A549 (cell line): Measurements from ENCODE around the gene CHKA. TPM values are rescaled to one million over a fixed set of nuclear protein-coding genes. Genes with fewer than 3 reads are reported as not detected.

Experiments used
- ATAC-seq, 2 experiments: fragments of 200-7000 bp in 1 of 2; fragments of >200 bp in 1 of 2; cut with Nextera tagmentation in 1 of 2; cut with Tn5 transposase in 1 of 2; 3 replicates each; pipeline versions ENCODE4 v1.8.0 to v1.9.1; 2018 to 2020; ENCODE audit warnings: mild to moderate bottlenecking in 1 of 2, moderate library complexity in 1 of 2
- CTCF ChIA-PET: fragments of 300-600 bp; sonication (Branson Sonifier 250); formaldehyde crosslinking; extraction: SDS; loops from one replicate; lab custom pipeline; 2021; ENCODE audit warnings: antibody characterized with exemption, inconsistent platforms; lab: Yijun Ruan, JAX
- POLR2A ChIA-PET: fragments of 350-600 bp; formaldehyde crosslinking; extraction: SDS; loops from one replicate; lab custom pipeline; 2021; ENCODE audit warnings: antibody characterized with exemption, inconsistent platforms; lab: Yijun Ruan, JAX
- DNase-seq, 2 experiments: peaks; one replicate each; pipeline versions ENCODE4 v3.0.0 to v3.0.0-alpha.2; 2011 to 2016; ENCODE audit warnings: low read depth in 1 of 2, low spot score in 1 of 2
- FAIRE-seq: peaks from 2 replicates; lab custom pipeline; 2011; peaks lifted over from hg19 to GRCh38; lab: Jason Lieb, UNC
- H3K27ac ChIP-seq, 2 experiments: fragments of >200 bp; sonication (Bioruptor Twin); formaldehyde crosslinking; 3 replicates each; pipeline ENCODE4 v1.5.1; 2016 to 2017
- H3K4me1 ChIP-seq: fragments of >200 bp; sonication (Bioruptor Twin); formaldehyde crosslinking; 3 replicates; pipeline ENCODE4 v1.6.1; 2016
- H3K4me2 ChIP-seq: fragments of >200 bp; sonication (Bioruptor Twin); formaldehyde crosslinking; 3 replicates; pipeline ENCODE4 v1.6.1; 2016
- H3K4me3 ChIP-seq: fragments of >200 bp; sonication (Bioruptor Twin); formaldehyde crosslinking; 3 replicates; pipeline ENCODE4 v1.5.1; 2016
- H3K9me3 ChIP-seq: fragments of >200 bp; sonication (Bioruptor Twin); formaldehyde crosslinking; 3 replicates; pipeline ENCODE4 v1.6.1; 2016
- CBX2 ChIP-seq: fragments of 200-600 bp; sonication (generic); IDR thresholded peaks from 2 replicates; pipeline ENCODE4 v1.6.1; 2016; ENCODE audit warnings: low read depth, mild to moderate bottlenecking, borderline replicate concordance
- EHF ChIP-seq: fragments of 250-450 bp; sonication (Bioruptor Pico); IDR thresholded peaks from 2 replicates; pipeline ENCODE4 v1.5.0; 2020; ENCODE audit warnings: mild to moderate bottlenecking
- EP300 ChIP-seq, 2 experiments: fragments of >200 bp; sonication (Bioruptor Twin); formaldehyde crosslinking; IDR thresholded peaks; 2 replicates in 1 of 2; 3 replicates in 1 of 2; pipeline ENCODE4 v1.6.1; 2016 to 2017
- ESRRA ChIP-seq: fragments of 150-350 bp; IDR thresholded peaks from 2 replicates; pipeline ENCODE4 v1.6.1; 2014; ENCODE audit warnings: mild to moderate bottlenecking, low read length, borderline replicate concordance
- FOSB ChIP-seq: fragments of 250-450 bp; sonication (Bioruptor Pico); IDR thresholded peaks from 2 replicates; pipeline ENCODE4 v1.5.0; 2020; ENCODE audit warnings: mild to moderate bottlenecking, moderate library complexity
- FOXS1 ChIP-seq: fragments of 250-450 bp; sonication (Bioruptor Pico); IDR thresholded peaks from 2 replicates; pipeline ENCODE4 v1.5.0; 2020; ENCODE audit warnings: mild to moderate bottlenecking, moderate library complexity
- GATA3 ChIP-seq: IDR thresholded peaks from 2 replicates; pipeline ENCODE4 v1.6.1; 2012; ENCODE audit warnings: borderline replicate concordance
- HDAC2 ChIP-seq: fragments of 200-600 bp; sonication (generic); IDR thresholded peaks from 2 replicates; pipeline ENCODE4 v1.6.1; 2016
- HOXA7 ChIP-seq: fragments of 250-450 bp; sonication (Bioruptor Pico); IDR thresholded peaks from 2 replicates; pipeline ENCODE4 v1.5.0; 2020; ENCODE audit warnings: mild to moderate bottlenecking, moderate library complexity
- HOXB13 ChIP-seq: fragments of 250-450 bp; sonication (Bioruptor Pico); IDR thresholded peaks from 2 replicates; pipeline ENCODE4 v1.5.0; 2020; ENCODE audit warnings: low read depth, mild to moderate bottlenecking, moderate library complexity
- HOXB5 ChIP-seq: fragments of 250-450 bp; sonication (Bioruptor Pico); IDR thresholded peaks from 2 replicates; pipeline ENCODE4 v1.5.0; 2020; ENCODE audit warnings: mild to moderate bottlenecking, moderate library complexity
- KDM5A ChIP-seq: fragments of 200-600 bp; sonication (generic); IDR thresholded peaks from 2 replicates; pipeline ENCODE4 v1.6.1; 2016; ENCODE audit warnings: antibody characterized with exemption, mild to moderate bottlenecking
- NR3C1 ChIP-seq: fragments of >200 bp; sonication (Bioruptor Twin); formaldehyde crosslinking; IDR thresholded peaks from 3 replicates; pipeline ENCODE4 v1.6.1; 2017
- PHF8 ChIP-seq: fragments of 200-600 bp; sonication (generic); IDR thresholded peaks from 2 replicates; pipeline ENCODE4 v1.6.1; 2016; ENCODE audit warnings: low read depth, mild to moderate bottlenecking, antibody characterized with exemption, moderate library complexity, borderline replicate concordance
- POLR2A ChIP-seq: IDR thresholded peaks from 2 replicates; pipeline ENCODE4 v1.6.1; 2012; ENCODE audit warnings: mild to moderate bottlenecking, low read length
- RAD21 ChIP-seq, 2 experiments: fragments of >200 bp in 1 of 2; sonication (Bioruptor Twin) in 1 of 2; formaldehyde crosslinking in 1 of 2; IDR thresholded peaks in 1 of 2; conservative IDR thresholded peaks in 1 of 2; 2 replicates in 1 of 2; 3 replicates in 1 of 2; pipeline ENCODE4 v1.6.1; 2012 to 2018; ENCODE audit warnings: inconsistent platforms in 1 of 2
- RARB ChIP-seq: fragments of 250-450 bp; sonication (Bioruptor Pico); IDR thresholded peaks from 2 replicates; pipeline ENCODE4 v1.8.0; 2021; ENCODE audit warnings: mild to moderate bottlenecking, moderate library complexity
- RCOR1 ChIP-seq: fragments of 150-350 bp; IDR thresholded peaks from 2 replicates; pipeline ENCODE4 v1.6.1; 2014; ENCODE audit warnings: antibody characterized with exemption, low read length, low read depth
- RFX5 ChIP-seq: fragments of 450-650 bp; IDR thresholded peaks from 2 replicates; pipeline ENCODE4 v1.7.1; 2014; ENCODE audit warnings: antibody characterized with exemption, mild to moderate bottlenecking, moderate library complexity
- SMC3 ChIP-seq: fragments of >200 bp; sonication (Bioruptor Twin); formaldehyde crosslinking; IDR thresholded peaks from 3 replicates; pipeline ENCODE4 v1.6.1; 2018; ENCODE audit warnings: inconsistent platforms
- ZFP36 ChIP-seq: fragments of 450-650 bp; IDR thresholded peaks from 2 replicates; pipeline ENCODE4 v1.6.1; 2014; ENCODE audit warnings: borderline replicate concordance; ENCODE audit not compliant: partially characterized antibody
- WGBS: methylation state at CpG from one replicate; pipeline ENCODE4 v1.1.6; 2017; ENCODE audit errors: missing lambda C conversion rate; 5-methylcytosine and 5-hydroxymethylcytosine counted together
- polyA plus RNA-seq, 4 experiments: library from polyadenylated mRNA; depleted of rRNA in 3 of 4; stranded (reverse); fragments of >200 nt; fragmentation: RNase III in 1 of 4; extraction: RNeasy Plus Mini Kit Qiagen cat#74134 plus additional on column Dnase treatment in 1 of 4; gene quantifications; 2 replicates in 3 of 4; 3 replicates in 1 of 4; pipeline ENCODE4 v1.2.3, GENCODE V29; 2011 to 2017
- TF ChIP-seq, protein P1 (sequence below): IDR thresholded peaks from 2 replicates; pipeline ENCODE4 v1.6.1; 2012
- TF ChIP-seq, protein P2 (sequence below): IDR thresholded peaks from 2 replicates; pipeline ENCODE4 v1.6.1; 2012
- TF ChIP-seq, protein P3 (sequence below): fragments of 200-600 bp; sonication (generic); IDR thresholded peaks from 2 replicates; pipeline ENCODE4 v1.6.1; 2016; ENCODE audit warnings: antibody characterized with exemption, mild to moderate bottlenecking, moderate library complexity
- TF ChIP-seq, protein P4 (sequence below): fragments of >200 bp; sonication (Bioruptor Twin); formaldehyde crosslinking; IDR thresholded peaks from 2 replicates; pipeline ENCODE4 v1.6.1; 2016

CHKA gene
- polyA plus RNA-seq, 2 of the 4 experiments (the other 2 are of a cell fraction): 14.2 to 21.7 TPM

GRCh38 chr11:68137833-68138232 lies 16.6 kb upstream of the CHKA start:
- FAIRE-seq (no peak), DNase-seq (no peak), ATAC-seq (peak; percentile 63 to 85; a peak in 5 of 6 replicates)
- TF ChIP-seq SMC3 (no peak), GATA3 (no peak), HOXB13 (CRISPR knock-in tag) (0 out of 2 replicates have a peak, but pooled peaks have one; percentile 37)
- TF ChIP-seq, protein P1, sequence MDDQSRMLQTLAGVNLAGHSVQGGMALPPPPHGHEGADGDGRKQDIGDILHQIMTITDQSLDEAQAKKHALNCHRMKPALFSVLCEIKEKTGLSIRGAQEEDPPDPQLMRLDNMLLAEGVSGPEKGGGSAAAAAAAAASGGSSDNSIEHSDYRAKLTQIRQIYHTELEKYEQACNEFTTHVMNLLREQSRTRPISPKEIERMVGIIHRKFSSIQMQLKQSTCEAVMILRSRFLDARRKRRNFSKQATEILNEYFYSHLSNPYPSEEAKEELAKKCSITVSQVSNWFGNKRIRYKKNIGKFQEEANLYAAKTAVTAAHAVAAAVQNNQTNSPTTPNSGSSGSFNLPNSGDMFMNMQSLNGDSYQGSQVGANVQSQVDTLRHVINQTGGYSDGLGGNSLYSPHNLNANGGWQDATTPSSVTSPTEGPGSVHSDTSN: no peak
- peak overlapping the region; percentile 80 for H3K4me2 ChIP-seq
- 9% methylated on average over 5 of the region's 5 CpGs for WGBS
- POLR2A ChIA-PET: interaction anchor here (0.7 to 2.0 kb wide), 3 partner anchors 9 to 119 kb away, joined by 3 to 8 read pairs (median 5); partner anchors contain the start of gene CHKA
- 0 out of 3 replicates have a peak overlapping the region, but pooled peaks have one; percentile 8 for H3K4me3 ChIP-seq
- H3K4me1 ChIP-seq: peaks cover 15% of the 10 kb centered on the region
- H3K27ac ChIP-seq: peak overlapping the region; percentile 78
- CTCF ChIA-PET: interaction anchor here (0.8 kb wide), 1 partner anchor 13 kb away, joined by 3 read pairs; no protein-coding TSS in a partner anchor
- peaks cover 9% of the 10 kb centered on the region; the same call in 2 of the 3 replicates for H3K9me3 ChIP-seq

GRCh38 chr11:68136866-68137265 lies 15.7 kb upstream of the CHKA start:
- H3K9me3 ChIP-seq: peaks cover 19% of the 10 kb centered on the region
- CTCF ChIA-PET: interaction anchor here (1.3 kb wide), 1 partner anchor 72 kb away, joined by 4 read pairs; no protein-coding TSS in a partner anchor
- H3K4me2 ChIP-seq: no peak overlapping the region
- ATAC-seq (no peak), DNase-seq (no peak), FAIRE-seq (no peak)
- H3K27ac ChIP-seq: peak overlapping the region; percentile 78; a peak in 2 of 6 replicates
- no peak overlapping the region for H3K4me3 ChIP-seq
- 91% methylated on average over 8 of the region's 8 CpGs for WGBS
- POLR2A ChIA-PET: no interaction called here
- peaks cover 15% of the 10 kb centered on the region for H3K4me1 ChIP-seq
- no peak for TF ChIP-seq GATA3
- TF ChIP-seq EP300 (IDR thresholded peaks at IDR 0.05): no peak
- TF ChIP-seq POLR2A: no peak
- no peak for TF ChIP-seq CBX2
- TF ChIP-seq FOXS1 (CRISPR knock-in tag): no peak
- TF ChIP-seq RFX5: no peak
- TF ChIP-seq NR3C1: no peak
- no peak for TF ChIP-seq EHF
- TF ChIP-seq PHF8: no peak
- no peak for TF ChIP-seq RCOR1
- TF ChIP-seq, protein P2, sequence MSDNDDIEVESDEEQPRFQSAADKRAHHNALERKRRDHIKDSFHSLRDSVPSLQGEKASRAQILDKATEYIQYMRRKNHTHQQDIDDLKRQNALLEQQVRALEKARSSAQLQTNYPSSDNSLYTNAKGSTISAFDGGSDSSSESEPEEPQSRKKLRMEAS: no peak
- TF ChIP-seq HOXB5 (CRISPR knock-in tag): no peak

DNA sequence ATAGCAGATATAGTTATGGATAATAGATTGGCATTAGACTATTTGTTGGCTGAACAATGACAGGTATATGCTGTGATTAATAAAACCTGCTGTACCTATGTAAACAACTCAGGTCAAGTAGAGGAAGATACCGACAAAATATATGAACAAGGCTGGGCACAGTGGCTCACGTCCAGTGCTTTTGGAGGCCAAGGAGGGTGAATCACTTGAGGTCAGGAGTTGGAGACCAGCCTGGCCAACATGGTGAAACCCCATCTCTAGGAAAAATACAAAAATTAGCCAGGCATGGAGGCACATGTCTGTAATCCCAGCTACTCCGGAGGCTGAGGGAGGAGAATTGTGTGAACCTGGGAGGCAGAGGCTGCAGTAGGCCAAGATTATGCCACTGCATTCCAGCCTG lies 14.0 kb upstream of the CHKA start:
- POLR2A ChIA-PET: no interaction called here
- no peak for FAIRE-seq

GRCh38 chr11:68133761-68134160 lies 12.6 kb upstream of the CHKA start:
- Histone ChIP-seq H3K9me3 (peaks cover 24% of the 10 kb centered on the region), H3K4me1 (peaks cover 15% of the 10 kb centered on the region), H3K27ac (no peak overlapping the region), H3K4me3 (no peak overlapping the region), H3K4me2 (no peak overlapping the region)
- TF ChIP-seq, protein P3, sequence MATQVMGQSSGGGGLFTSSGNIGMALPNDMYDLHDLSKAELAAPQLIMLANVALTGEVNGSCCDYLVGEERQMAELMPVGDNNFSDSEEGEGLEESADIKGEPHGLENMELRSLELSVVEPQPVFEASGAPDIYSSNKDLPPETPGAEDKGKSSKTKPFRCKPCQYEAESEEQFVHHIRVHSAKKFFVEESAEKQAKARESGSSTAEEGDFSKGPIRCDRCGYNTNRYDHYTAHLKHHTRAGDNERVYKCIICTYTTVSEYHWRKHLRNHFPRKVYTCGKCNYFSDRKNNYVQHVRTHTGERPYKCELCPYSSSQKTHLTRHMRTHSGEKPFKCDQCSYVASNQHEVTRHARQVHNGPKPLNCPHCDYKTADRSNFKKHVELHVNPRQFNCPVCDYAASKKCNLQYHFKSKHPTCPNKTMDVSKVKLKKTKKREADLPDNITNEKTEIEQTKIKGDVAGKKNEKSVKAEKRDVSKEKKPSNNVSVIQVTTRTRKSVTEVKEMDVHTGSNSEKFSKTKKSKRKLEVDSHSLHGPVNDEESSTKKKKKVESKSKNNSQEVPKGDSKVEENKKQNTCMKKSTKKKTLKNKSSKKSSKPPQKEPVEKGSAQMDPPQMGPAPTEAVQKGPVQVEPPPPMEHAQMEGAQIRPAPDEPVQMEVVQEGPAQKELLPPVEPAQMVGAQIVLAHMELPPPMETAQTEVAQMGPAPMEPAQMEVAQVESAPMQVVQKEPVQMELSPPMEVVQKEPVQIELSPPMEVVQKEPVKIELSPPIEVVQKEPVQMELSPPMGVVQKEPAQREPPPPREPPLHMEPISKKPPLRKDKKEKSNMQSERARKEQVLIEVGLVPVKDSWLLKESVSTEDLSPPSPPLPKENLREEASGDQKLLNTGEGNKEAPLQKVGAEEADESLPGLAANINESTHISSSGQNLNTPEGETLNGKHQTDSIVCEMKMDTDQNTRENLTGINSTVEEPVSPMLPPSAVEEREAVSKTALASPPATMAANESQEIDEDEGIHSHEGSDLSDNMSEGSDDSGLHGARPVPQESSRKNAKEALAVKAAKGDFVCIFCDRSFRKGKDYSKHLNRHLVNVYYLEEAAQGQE: no peak
- 9% methylated on average over 2 of the region's 2 CpGs for WGBS
- FAIRE-seq: no peak
- ATAC-seq: no peak
- ChIA-PET POLR2A (interaction anchor here (0.7 kb wide), 1 partner anchor 96 kb away, joined by 6 read pairs; no protein-coding TSS in a partner anchor), CTCF (interaction anchor here (1.1 kb wide), 1 partner anchor 9 kb away, joined by 4 read pairs; no protein-coding TSS in a partner anchor)
- no peak for DNase-seq

More for the DNA sequence above, 14.0 kb upstream of the CHKA start:
- H3K4me3 ChIP-seq: no peak overlapping the region
- ATAC-seq: no peak
- CTCF ChIA-PET: no interaction called here
- H3K4me1 ChIP-seq: peaks cover 15% of the 10 kb centered on the region
- no peak for TF ChIP-seq HOXA7 (CRISPR knock-in tag)
- no peak for TF ChIP-seq EHF
- TF ChIP-seq POLR2A: no peak
- TF ChIP-seq, protein P4, sequence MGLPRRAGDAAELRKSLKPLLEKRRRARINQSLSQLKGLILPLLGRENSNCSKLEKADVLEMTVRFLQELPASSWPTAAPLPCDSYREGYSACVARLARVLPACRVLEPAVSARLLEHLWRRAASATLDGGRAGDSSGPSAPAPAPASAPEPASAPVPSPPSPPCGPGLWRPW: no peak
- no peak for TF ChIP-seq SMC3
- TF ChIP-seq ESRRA: no peak
- no peak for TF ChIP-seq ZFP36
- no peak for TF ChIP-seq KDM5A
- no peak for TF ChIP-seq RAD21 (conservative IDR thresholded peaks at IDR 0.05 in 1 of 2, IDR thresholded peaks at IDR 0.05 in 1 of 2)
- no peak for TF ChIP-seq FOSB (CRISPR knock-in tag)
- no peak for TF ChIP-seq RARB
- no peak for TF ChIP-seq HDAC2
- no peak overlapping the region for H3K4me2 ChIP-seq
- peaks cover 24% of the 10 kb centered on the region for H3K9me3 ChIP-seq
- no peak for DNase-seq
- no peak overlapping the region for H3K27ac ChIP-seq
- 58% methylated on average over 3 of the region's 3 CpGs for WGBS
